Activated CD4-positive, alpha-beta T cell treated with anti-CD3 and anti-CD28 coated beads for 4 hours (primary cell): ENCODE results near the gene GNG14.
A peak's percentile ranks its signal among the peaks of the same experiment; 100 is the strongest.
"Not testable (repeated sequence)": the region's sequence is repeated elsewhere in the genome, so short reads cannot be mapped to it uniquely, and the experiment has no call there.

Source experiments
- DNase-seq, 2 donors: peaks; one replicate each; pipeline ENCODE4 v3.0.0-alpha.2; 2020

Gene GNG14

GRCh38 chr19:12687496-12688196, at the start of gene GNG14:
GNG14 (plus strand) TSS chr19:12687998; CDS start chr19:12688049, 51 bp downstream.
- DNase-seq = no peak

DNA sequence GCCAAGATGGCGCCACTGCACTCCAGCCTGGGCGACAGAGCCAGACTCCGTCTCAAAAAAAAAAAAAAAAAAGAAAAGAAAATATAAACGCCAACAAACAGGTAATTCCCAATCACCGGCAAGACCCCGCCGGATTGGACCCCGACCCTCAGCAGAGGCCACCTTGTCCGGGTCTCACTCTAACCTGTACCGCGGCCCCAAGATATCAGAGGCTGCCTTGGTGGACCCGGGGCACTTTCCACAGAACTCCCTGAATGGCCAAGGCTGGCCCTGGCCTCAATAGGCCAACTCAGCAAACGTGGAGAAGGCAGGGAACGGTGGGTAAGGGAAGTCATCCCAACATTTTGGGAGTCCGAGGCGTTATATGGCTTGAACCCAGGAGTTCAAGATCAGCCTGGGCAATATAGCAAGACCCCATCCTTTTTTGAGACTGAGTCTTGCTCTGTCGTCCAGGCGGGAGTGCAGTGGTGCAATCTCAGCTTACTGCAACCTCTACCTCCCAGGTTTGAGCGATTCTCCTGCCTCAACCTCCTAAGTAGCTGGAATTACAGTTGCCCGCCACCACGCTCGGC, 49.1 kb upstream of the GNG14 start:
- no peak for DNase-seq

- DNase-seq = peak; percentile 88 to 89
Observed at GRCh38 chr19:12639901-12640613, 47.7 kb upstream of the GNG14 start.

GRCh38 chr19:12641456-12641855, 46.3 kb upstream of the GNG14 start:
- no peak for DNase-seq

- DNase-seq = no peak
Observed at GRCh38 chr19:12642506-12642905, 45.3 kb upstream of the GNG14 start.

DNA sequence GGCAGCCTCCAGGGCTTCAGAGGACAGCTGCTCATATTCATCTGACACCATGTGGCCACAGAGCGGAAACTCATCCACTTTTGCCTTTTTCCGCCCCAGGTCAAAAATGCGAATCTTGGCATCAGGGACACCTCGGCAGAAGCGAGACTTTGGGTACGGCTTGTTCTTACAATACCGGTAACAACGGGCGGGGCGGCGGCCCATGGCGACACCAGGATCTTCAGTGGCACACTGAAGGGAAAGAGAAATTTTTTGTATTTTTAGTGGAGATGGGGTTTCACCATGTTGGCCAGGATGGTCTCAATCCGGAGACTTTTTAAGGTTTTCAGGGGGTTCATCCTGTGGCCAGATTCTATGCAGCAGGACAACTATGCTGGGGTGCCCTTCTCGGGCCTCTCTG, 44.1 kb upstream of the GNG14 start:
- not testable (repeated sequence) for DNase-seq

GRCh38 chr19:12646551-12646950, 41.2 kb upstream of the GNG14 start:
- DNase-seq = no peak

DNA sequence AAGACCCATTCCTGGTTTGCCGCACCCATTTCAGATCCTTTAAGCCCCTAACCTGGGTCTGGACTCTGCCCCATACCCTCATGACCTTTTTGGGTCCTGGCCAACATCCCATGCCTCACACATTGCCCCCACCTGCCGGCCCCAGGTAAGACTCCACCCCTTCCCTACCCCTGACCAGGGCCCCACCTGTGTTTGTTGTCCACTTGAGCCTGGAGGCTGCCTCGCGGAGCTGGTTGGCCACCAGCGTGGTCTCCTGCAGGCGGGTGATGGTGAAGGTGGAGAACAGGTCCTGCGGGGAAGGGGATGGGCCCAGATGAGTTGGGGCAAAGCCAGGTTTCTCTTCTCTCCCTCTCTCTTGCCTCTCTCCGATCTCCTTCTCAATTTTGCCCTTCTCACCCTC, 40.8 kb upstream of the GNG14 start:
- no peak for DNase-seq

- no peak for DNase-seq
Observed at GRCh38 chr19:12647490-12648071, 40.2 kb upstream of the GNG14 start.

GRCh38 chr19:12648088-12648487, 39.7 kb upstream of the GNG14 start:
- no peak for DNase-seq

GRCh38 chr19:12649941-12650340, 37.9 kb upstream of the GNG14 start:
- no peak for DNase-seq

- no peak for DNase-seq
Observed at GRCh38 chr19:12652219-12652618, 35.6 kb upstream of the GNG14 start.

DNA sequence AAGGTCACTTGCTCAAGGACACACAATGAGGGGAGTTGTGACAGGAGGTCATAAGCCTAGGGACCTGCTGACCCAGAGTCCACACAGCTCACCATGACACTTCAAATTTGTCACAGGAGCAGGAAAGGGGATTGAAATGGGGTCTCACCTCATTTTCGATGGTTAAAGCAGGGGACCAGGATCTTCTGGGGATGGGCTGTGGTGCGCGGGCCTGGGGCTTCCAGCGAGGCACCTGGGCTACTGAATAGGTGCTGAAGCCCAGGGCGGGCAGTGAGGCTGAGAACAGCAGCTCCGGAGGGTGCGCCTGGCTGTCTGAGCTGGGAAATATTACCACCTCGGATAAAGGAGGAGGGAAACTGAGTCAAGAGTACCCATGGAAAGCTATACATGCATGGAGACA, 32.3 kb upstream of the GNG14 start:
- no peak for DNase-seq

DNA sequence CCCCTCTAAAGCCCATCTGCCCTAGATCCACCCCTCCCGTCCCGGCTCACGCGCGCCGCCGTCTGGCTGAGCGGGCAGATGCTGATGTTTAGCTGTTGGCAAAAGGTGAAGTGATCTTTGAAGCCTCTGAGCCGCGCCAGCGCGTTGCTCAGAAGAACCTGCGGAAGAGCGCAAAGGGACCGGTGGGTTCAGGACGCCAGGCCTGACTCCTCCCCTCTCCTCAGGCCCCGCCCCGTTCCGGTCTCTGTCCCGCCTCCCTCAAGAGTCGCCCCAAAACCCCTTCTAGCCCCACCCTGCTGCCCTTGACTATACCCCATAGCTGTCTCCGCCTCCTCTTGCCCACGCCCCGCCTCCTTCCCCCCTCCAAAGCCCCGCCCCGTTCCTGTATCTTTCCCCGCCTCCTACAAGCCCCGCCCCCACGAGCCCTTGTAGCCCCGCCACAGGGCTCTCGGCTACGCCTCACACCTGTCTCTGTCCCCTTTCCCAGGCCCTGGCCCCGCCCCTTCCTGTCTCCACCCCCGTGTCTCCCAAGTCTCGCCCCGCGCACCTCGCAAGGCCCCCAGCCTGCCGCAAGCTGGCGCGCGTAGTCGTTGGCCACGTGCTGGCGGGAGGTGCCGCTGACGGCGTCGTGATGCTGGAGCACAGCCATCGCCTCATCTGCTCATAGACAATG, 30.8 kb upstream of the GNG14 start:
- DNase-seq = no peak

DNA sequence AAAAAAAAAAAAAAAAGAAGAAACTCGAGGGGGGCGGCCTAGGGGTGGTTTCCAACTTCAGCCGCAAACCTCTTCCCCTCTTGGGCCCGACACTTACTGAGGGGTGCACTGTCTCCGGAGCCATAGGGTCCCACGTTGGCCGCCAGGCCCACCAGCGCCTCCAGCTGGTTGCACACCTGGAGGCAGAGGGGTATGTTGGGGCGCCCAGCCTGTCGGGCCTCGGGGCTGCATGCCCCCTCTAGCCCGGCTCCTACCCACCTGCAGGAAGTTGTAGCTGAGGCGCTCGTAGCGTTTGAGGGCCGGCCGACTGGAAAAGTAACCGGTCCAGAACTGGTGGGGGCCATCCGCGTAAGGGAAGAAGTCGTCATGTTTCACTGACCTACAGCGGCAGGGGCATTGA, 29.8 kb upstream of the GNG14 start:
- DNase-seq = no peak

- DNase-seq = no peak
Observed at GRCh38 chr19:12660980-12661379, 26.8 kb upstream of the GNG14 start.

- no peak for DNase-seq
Observed at GRCh38 chr19:12664406-12665280, 23.2 kb upstream of the GNG14 start.

GRCh38 chr19:12665281-12665573, 22.6 kb upstream of the GNG14 start:
- DNase-seq = peak; percentile 44 to 45

DNA sequence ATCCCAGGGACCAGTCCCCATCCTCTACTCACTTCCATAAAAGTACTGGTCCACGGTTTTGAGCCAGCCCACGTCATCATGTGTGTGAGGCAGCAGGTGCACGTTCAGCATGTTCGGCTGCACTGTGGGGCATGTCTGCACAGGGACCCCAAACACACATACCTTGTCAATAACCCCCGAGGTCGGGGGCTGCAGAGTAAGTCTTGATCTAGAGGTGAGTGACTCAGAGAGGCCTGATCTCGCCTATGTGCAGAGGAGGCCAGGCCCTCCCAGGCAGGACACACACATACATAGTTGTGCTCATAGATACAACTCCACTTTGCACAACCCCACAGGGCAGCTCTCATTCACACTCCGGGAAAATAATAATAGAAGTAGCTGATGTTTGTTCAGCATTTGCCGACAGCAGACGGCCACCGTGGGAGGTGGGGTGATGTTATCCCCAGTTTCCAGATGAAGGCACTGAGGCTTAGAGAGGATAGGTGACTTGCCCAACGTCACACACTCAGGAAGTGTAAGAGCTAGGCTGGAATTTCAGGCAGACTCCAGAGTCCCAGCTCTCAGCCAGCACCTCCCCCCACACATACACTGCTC, 22.0 kb upstream of the GNG14 start:
- no peak for DNase-seq

GRCh38 chr19:12666265-12667048, 21.3 kb upstream of the GNG14 start, which contains the start of the genes MAN2B1 and WDR83:
MAN2B1 (minus strand) TSS chr19:12666742; CDS start chr19:12666701, 41 bp downstream.
WDR83 (plus strand) TSS chr19:12666807; CDS start chr19:12669791, 2,984 bp downstream.
- DNase-seq = peak; percentile 78 to 82

DNA sequence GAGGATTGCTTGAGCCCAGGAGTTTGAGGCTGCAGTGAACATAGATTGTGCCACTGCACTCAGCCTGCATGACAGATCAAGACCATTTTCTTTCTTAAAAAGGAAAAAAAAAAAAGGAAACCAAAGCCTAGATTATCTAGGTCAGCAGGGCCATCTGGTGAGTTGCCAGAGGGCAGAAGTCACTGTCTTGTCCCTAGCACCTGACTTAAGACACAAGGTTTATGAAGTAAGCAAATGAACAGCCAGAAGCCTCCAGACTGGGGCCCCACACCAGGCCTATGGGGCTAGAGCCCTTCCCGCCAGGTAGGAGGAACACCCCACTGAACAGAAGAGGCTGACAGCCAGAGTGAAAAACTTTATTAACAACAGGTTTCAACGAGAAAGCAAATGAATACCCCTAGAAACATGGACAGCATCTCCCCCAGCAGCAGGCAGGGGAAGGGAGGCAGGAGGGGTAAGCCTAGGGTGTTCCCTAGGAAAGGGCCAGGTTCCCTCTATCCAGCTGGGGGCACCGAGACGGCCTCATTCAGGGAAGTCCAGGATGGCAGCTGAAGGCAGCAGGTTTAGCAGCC, 20.0 kb upstream of the GNG14 start:
- no peak for DNase-seq
